ENCODE results near the gene EPS8L1. TPM values are rescaled to one million over a fixed set of nuclear protein-coding genes. Genes with fewer than 3 reads are reported as not detected.
A peak's percentile ranks its signal among the peaks of the same experiment; 100 is the strongest.

Gene EPS8L1
- total and polyA plus RNA-seq, 2 of the 4 experiments (the other 2 are of a cell fraction), result 0.90 to 2.9 TPM

- H4K8ac ChIP-seq (ENCODE audit: low read depth in 2 of 2, low read length in 2 of 2), result no peak overlapping the region
- H3K4me3 ChIP-seq (ENCODE audit: insufficient read depth, low read depth, low read length), result no peak overlapping the region
- H4K5ac ChIP-seq (ENCODE audit: low read depth, low read length), result no peak overlapping the region
- H3K4me2 ChIP-seq (ENCODE audit: low read depth, low read length), result no peak overlapping the region
- WGBS, 2 experiments (ENCODE audit: extremely low coverage in 2 of 2, insufficient read length in 1 of 2), result 40% methylated on average over 1 of the region's 5 CpGs; no CpG with 5 or more reads in 1 of the 2 experiments
- H3K14ac ChIP-seq (replicated peaks; ENCODE audit: low read depth, low read length), result no peak overlapping the region
- H2AFZ ChIP-seq (replicated peaks; ENCODE audit: low read length, poor library complexity), result no peak overlapping the region
- H3K4ac ChIP-seq (ENCODE audit: low read depth, low read length), result no peak overlapping the region
- in situ Hi-C loops (cut with MboI; ENCODE audit: low sequenced_read_pairs) (no loop called here), dilution Hi-C loops (cut with HindIII; ENCODE audit: low sequenced_read_pairs, unreplicated experiment) (no loop called here), intact Hi-C loops (cut with micrococcal nuclease) (no loop called here)
- H3K9me3 ChIP-seq (ENCODE audit: control insufficient read depth, insufficient read depth, low read length), result peaks cover 7% of the 10 kb centered on the region; the same call in 1 of the 2 replicates
- CTCF ChIA-PET, result no interaction called here
- TF ChIP-seq MXI1 (IDR thresholded peaks at IDR 0.05; ENCODE audit: borderline replicate concordance, low read depth, low read length) (no peak), BHLHE40 (IDR thresholded peaks at IDR 0.05; ENCODE audit: low read depth, low read length) (no peak), RCOR1 (IDR thresholded peaks at IDR 0.05; ENCODE audit: insufficient replicate concordance, low read length) (no peak), RFX5 (IDR thresholded peaks at IDR 0.05; ENCODE audit: low read depth, low read length) (no peak), RAD21 (IDR thresholded peaks at IDR 0.05; ENCODE audit: low read length) (no peak), MAZ (IDR thresholded peaks at IDR 0.05; ENCODE audit: borderline replicate concordance, low read depth, low read length) (no peak), POLR2A (IDR thresholded peaks at IDR 0.05; ENCODE audit: low read depth, low read length) (no peak), NFE2L2 (IDR thresholded peaks at IDR 0.05; ENCODE audit: low read depth, low read length) (no peak), CHD1 (IDR thresholded peaks at IDR 0.05; ENCODE audit: low read depth, low read length) (no peak)
- H3K56ac ChIP-seq (ENCODE audit: extremely low read depth, insufficient read depth, low read length), result no peak overlapping the region
- H3K9ac ChIP-seq (ENCODE audit: low read depth, low read length), result no peak overlapping the region
- no peak for DNase-seq
- no peak overlapping the region for H2AK5ac ChIP-seq (ENCODE audit: low read depth, low read length)
- H2BK5ac ChIP-seq (ENCODE audit: low read depth, low read length, poor library complexity, severe bottlenecking), result no peak overlapping the region
- H4K91ac ChIP-seq (ENCODE audit: insufficient read depth, low read depth, low read length), result no peak overlapping the region
- peaks cover 4% of the 10 kb centered on the region; the same call in 1 of the 2 replicates for H3K9me1 ChIP-seq (ENCODE audit: insufficient read depth, low read length)
- BruUV-seq (replicated peaks), result no TSS peak
- no peak overlapping the region for H3K23ac ChIP-seq (ENCODE audit: low read depth, low read length)
- H2BK20ac ChIP-seq (ENCODE audit: low read depth, low read length), result no peak overlapping the region
- H3K18ac ChIP-seq (ENCODE audit: low read depth, low read length), result no peak overlapping the region
- H3K27me3 ChIP-seq (ENCODE audit: control insufficient read depth, insufficient read depth, low read length), result peaks cover 58% of the 10 kb centered on the region
- H3K36me3 ChIP-seq (ENCODE audit: control insufficient read depth, insufficient read depth, low read length), result no peaks in the 10 kb centered on the region
- H3K79me1 ChIP-seq (ENCODE audit: low read depth in 1 of 2, low read length in 2 of 2), result no peaks in the 10 kb centered on the region
- H2AK9ac ChIP-seq (replicated peaks; ENCODE audit: low read depth, low read length, poor library complexity), result peak overlapping the region; percentile 42
- H3K27ac ChIP-seq (ENCODE audit: insufficient read depth, low read length), result no peak overlapping the region
- peaks cover 10% of the 10 kb centered on the region; the same call in 1 of the 2 replicates for H3K4me1 ChIP-seq (ENCODE audit: control insufficient read depth, insufficient read depth, low read length)
- H2BK15ac ChIP-seq (ENCODE audit: low read depth, low read length), result no peak overlapping the region
- ATAC-seq (ENCODE audit: low read depth), result no peak
- POLR2A ChIA-PET (ENCODE audit: unreplicated experiment), result no interaction called here
- no peaks in the 10 kb centered on the region for H4K20me1 ChIP-seq (ENCODE audit: insufficient read depth, low read length)
- no peak overlapping the region for H2BK120ac ChIP-seq (ENCODE audit: low read depth, low read length)
Observed at GRCh38 chr19:55078996-55079395, 3.3 kb downstream of the EPS8L1 start.
